Measurements from ENCODE around the gene APOB.

GRCh38 chr2:21055451-21055850, 11.6 kb upstream of the APOB start:
- TF ChIP-seq CTCF (conservative IDR thresholded peaks at IDR 0.05) (no peak), ZFX (IDR thresholded peaks at IDR 0.05) (no peak)

All from C4-2B (cell line).